GM18868 (cell line): ENCODE measurements around the gene HNRNPH2.

Experiments
- ATAC-seq: cut with Tn5 transposase; IDR thresholded peaks from one replicate; pipeline ENCODE4 v1.9.1; 2021; ENCODE audit warnings: mild to moderate bottlenecking, moderate library complexity; ENCODE audit not compliant: unreplicated experiment

The HNRNPH2 gene

DNA sequence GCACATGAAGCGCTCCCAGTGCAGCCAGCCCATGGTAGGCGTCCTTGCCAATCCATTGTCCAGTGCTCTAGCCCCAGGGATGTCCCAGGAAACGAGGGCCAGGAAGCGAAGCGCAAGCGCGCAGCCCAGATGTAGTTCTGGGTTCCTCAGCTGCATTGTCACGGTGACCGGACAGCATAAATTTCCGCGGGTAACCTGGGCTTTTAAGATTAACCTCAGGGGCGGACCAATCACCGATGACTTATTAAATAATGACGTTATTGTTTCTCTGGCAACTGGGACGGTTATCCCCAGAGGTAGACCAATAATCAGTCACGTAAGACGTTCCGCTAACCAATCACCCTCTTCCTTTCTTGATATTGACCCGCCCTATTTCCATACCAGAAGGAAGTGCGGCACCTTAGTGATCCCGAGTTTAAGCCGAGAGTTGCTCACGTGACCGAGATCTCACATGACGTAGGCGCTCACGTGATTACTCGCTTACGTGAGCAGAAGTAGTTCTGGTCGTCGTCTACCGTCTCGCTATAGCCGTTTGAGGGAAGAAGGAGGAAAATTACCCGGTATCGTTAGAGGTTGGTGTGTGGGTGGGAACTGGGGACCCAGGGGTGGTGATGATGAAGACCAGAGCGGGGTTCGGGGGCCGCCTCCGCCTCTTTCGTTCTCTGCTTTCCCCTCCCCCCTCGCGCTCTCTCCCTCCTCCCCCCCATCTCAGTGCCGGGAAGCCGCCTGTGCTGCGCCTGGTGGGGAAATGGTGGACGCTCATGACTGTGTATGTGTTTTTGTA is at the start of gene HNRNPH2, which contains the start of gene GLA:
HNRNPH2 (plus strand) TSS at position 475 of the 784 bp plus-strand sequence. CDS start 3,767 bp downstream, outside the sequence.
GLA (minus strand) TSS at position 178 of the 784 bp plus-strand sequence; CDS start at position 156, 22 bp downstream.
- ATAC-seq = peak; percentile 90

DNA sequence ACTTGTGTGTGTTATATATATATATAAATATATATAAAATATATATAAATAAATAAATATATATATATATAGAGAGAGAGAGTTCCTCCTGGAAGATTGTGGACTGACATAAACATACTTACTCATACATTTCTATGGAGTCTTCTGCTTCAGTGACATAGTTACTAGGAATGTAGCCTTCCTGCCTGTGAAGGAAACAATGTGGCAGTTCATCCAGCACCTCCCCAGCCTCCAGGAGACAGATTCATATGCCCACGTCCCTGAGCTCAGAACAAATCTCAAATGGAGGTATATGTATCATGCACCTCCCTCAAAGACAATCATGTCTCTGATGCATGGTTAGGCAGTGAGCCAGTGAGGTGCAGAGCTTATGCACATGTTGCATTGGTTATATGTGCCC is 48.1 kb upstream of the HNRNPH2 start:
- ATAC-seq = no peak

GRCh38 chrX:101360390-101360789 is 47.6 kb upstream of the HNRNPH2 start:
- ATAC-seq = no peak

DNA sequence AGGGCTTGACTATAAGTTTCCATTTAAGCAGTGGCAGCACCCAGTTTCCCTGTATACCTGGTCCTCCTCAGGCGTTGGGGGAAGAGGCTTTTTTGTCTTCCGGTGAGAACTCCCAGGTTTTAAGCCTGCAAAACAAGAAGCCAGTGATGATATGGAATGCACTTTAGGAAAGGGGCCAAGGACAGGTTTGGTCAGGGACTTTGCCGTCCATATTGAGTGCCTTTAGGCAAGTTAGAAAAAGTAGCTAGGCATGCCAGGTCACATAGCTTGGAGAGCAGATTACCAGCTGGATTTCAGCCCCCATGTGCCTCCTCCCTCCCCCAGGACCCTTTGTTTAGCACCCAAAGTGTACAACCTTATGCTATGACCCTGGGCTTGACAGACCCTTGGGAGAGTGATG is 45.9 kb upstream of the HNRNPH2 start:
- ATAC-seq = no peak

GRCh38 chrX:101362757-101363156 is 45.3 kb upstream of the HNRNPH2 start:
- ATAC-seq = no peak

DNA sequence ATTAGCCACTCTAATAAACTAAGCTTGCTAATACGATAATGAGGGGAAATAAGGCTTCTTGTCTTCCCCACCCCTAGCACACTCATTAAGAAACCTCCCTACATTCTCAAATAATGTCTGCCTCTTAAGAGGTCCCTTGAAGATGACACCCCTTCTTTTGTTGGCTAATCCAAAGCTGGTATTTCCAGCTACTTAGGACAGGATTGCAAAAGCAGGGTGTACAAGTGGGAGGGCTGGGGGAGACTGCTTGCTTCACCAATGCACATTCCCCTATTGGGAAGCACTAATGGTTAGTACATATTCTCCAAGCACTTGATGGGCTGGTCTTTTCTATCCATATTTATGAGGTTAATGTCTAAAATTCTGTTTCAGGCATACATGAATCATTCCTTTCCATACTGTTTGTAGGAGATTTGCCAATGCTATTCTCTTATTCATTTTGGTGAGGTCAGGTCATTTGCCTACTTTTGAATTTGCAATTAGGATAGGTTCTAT is 42.7 kb upstream of the HNRNPH2 start:
- ATAC-seq = no peak

GRCh38 chrX:101368800-101369199 is 39.2 kb upstream of the HNRNPH2 start:
- ATAC-seq = no peak

DNA sequence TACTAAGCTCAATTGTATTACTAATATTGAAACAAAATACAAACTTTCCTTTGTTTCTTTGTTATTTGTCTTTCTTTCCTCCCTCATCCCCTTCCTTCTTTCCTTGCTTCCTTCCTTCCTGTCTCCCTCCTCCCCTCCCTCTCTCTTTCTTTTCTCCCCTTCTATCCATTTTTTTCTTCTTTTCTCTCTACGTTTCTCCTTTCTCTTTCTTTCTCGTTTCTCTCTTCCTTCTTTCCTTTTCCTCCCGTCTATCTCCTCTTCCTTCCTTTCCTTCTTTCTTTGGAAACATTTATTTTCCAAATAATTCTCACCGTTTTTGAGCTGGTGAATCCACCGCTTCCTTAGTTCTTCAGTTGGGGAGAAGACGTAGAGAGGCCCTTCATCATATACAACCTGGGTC is 38.3 kb upstream of the HNRNPH2 start:
- ATAC-seq = no peak

DNA sequence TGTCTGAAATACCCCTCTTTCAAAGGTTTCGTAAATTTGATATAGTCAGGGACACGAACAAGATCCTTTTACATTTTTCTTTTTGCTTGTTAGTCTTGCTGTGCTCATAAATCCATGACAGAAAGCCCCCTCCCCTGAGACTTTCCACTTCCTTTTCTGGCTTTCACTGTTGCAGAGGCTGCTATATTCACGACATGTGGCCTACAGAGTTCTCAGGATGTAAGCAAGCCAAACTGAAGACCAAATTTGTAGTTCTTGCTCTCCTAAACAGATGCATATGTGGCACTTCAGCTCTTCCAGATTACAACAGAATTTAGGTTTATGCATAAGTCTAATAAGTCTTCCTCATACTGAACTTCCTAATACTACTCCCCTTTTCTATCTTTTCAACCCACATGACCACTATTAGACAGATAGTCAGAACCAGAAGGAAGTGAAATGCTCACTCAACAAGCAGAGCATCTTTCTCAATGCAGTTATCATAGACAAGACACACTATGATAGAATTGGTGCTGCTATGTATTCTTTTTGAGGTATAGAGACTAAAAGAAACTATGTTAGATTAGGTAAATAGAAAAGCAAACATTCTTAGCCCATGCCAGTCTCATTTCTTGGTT is 37.0 kb upstream of the HNRNPH2 start:
- ATAC-seq = peak; percentile 85

GRCh38 chrX:101377547-101377946 is 30.5 kb upstream of the HNRNPH2 start:
- no peak for ATAC-seq

- peak; percentile 78 for ATAC-seq
These were observed 24.3 kb upstream of the HNRNPH2 start for GRCh38 chrX:101383679-101384205.

DNA sequence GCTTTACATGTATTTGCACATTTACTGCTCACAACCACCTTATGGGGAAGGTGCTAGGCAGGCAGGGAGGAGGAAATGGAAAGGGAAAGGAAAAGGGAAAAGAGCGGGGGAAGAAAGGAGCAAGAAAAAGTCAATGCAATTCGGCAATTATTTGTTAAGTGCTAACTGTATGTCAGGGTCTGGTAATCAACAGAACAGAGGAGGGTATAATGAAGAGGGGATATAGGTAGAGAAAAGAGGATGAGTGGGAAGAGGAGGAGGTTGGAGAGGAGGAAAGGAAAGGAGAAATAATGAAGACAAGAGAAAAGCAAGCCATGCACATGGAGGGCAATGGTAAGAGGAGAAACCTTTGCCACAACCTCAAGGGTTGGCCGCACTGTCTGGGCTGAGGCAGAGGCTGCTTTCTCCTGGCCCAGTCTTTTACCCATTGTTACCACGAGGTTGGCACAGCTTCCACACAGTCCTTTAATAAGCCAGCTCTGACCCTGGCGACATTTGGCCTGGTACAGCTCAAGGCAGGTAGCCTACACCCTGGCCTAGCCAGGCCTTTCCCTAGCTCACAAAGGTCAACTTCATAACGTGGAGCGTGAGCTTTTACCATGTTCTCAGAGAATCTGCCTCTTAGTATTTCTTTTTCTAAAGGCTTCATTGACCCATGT is 22.9 kb upstream of the HNRNPH2 start:
- no peak for ATAC-seq

GRCh38 chrX:101385795-101386541 is 22.1 kb upstream of the HNRNPH2 start, which contains the start of gene BTK:
BTK (minus strand) TSS chrX:101386191; CDS start chrX:101375284, 10,907 bp downstream.
- ATAC-seq = peak; percentile 62

DNA sequence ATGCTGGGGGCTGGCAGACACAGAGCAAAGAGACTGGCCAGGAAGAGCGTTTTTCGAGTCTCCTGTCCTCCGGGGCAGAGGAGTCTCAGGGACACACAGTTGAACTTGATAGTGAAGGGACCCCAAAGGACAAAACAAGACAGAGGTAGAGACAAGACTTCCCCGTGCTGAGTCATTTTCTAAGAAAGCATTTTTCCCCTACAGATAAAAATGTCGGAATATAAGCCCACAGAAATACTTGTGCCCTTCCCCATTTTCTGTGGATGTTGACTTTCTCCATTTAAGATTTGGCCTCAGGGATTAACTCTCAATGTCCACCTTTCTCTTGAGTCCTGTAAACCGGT is 21.5 kb upstream of the HNRNPH2 start:
- ATAC-seq = no peak

- no peak for ATAC-seq
These were observed 19.4 kb upstream of the HNRNPH2 start for GRCh38 chrX:101388604-101389003.

GRCh38 chrX:101390664-101391525 is 17.1 kb upstream of the HNRNPH2 start, which contains the start of gene RPL36A:
RPL36A (plus strand) TSS chrX:101391011; CDS start chrX:101391044, 33 bp downstream.
- peak; percentile 82 for ATAC-seq

GRCh38 chrX:101391831-101392230 is 16.2 kb upstream of the HNRNPH2 start:
- ATAC-seq = no peak

DNA sequence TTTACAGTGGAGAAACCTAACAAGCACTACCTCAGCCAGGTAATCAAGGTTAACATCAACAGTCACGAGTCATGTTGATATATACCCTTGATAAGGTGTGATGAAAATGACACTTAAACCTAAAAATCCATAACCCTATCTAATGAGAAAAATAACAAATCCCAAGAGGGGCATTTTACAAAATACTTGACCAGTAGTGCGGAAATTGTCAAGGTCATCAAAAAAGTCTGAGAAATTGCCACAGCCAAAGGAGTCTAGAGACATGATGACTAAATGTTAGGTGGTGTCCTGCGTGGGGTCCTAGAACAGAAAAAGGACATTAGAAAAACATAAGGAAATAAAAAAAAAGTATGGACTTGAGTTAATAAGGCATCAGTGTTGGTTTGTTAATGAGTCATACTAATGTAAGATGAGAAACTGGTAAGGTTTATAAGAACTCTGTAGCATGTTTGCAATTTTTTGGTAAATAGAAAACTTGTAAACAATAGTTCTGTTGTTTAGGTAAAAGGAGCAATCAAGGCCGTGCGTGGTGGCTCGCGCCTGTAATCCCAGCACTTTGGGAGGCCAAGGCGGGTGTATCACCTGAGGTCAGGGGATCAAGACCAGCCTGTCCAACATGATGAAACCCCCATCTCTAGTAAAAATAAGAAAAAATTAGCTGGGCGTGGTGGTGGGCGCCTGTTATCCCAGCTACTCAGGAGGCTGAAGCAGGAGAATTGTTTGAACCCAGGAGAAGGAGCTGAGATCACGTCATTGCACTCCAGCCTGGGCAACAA is 14.3 kb upstream of the HNRNPH2 start:
- ATAC-seq = no peak

- ATAC-seq = no peak
These were observed 13.7 kb upstream of the HNRNPH2 start for GRCh38 chrX:101394372-101394771.
